Mesendoderm (in vitro differentiated cells): ENCODE measurements around the gene CCDC134.

ENCODE experiments used
- DNase-seq: peaks from one replicate; pipeline ENCODE4 v3.0.0; 2013
- H2AK5ac ChIP-seq: 2 replicates; pipeline ENCODE4 v1.6.1; 2013; ENCODE audit warnings: low read length, inconsistent platforms
- H2BK120ac ChIP-seq: 2 replicates; pipeline ENCODE4 v1.6.1; 2013; ENCODE audit warnings: low read depth, mild to moderate bottlenecking, low read length, moderate library complexity, mixed read lengths
- H2BK15ac ChIP-seq: replicated peaks from 2 replicates; pipeline ENCODE4 v1.6.1; 2013; ENCODE audit warnings: low read depth, mild to moderate bottlenecking, moderate library complexity
- H2BK5ac ChIP-seq: 2 replicates; pipeline ENCODE4 v1.6.1; 2013; ENCODE audit warnings: low read length, inconsistent platforms
- H3K18ac ChIP-seq: 2 replicates; pipeline ENCODE4 v1.6.1; 2013; ENCODE audit warnings: mild to moderate bottlenecking, low read length, mixed read lengths
- H3K23ac ChIP-seq: one replicate; pipeline ENCODE4 v1.6.1; 2013; ENCODE audit warnings: low read length
- H3K27ac ChIP-seq: 2 replicates; pipeline ENCODE4 v1.5.1; 2013; ENCODE audit warnings: low read depth, mild to moderate bottlenecking, inconsistent platforms, low read length, moderate library complexity
- H3K27me3 ChIP-seq: 2 replicates; pipeline ENCODE4 v1.6.1; 2013; ENCODE audit warnings: low read length, control low read depth, mild to moderate bottlenecking, inconsistent platforms; ENCODE audit not compliant: insufficient read depth, poor library complexity
- H3K36me3 ChIP-seq: 2 replicates; pipeline ENCODE4 v1.6.1; 2013; ENCODE audit warnings: low read length, inconsistent platforms; ENCODE audit not compliant: control insufficient read depth, insufficient read depth
- H3K4ac ChIP-seq: one replicate; pipeline ENCODE4 v1.6.1; 2013; ENCODE audit warnings: low read depth, mild to moderate bottlenecking, low read length, moderate library complexity
- H3K4me1 ChIP-seq: 2 replicates; pipeline ENCODE4 v1.6.1; 2013; ENCODE audit warnings: low read depth, low read length, inconsistent platforms; ENCODE audit not compliant: control insufficient read depth
- H3K4me2 ChIP-seq: 2 replicates; pipeline ENCODE4 v1.6.1; 2013; ENCODE audit warnings: low read length
- H3K4me3 ChIP-seq: 2 replicates; pipeline ENCODE4 v1.5.1; 2013; ENCODE audit warnings: mild to moderate bottlenecking, low read length
- H3K56ac ChIP-seq: one replicate; pipeline ENCODE4 v1.6.1; 2013; ENCODE audit warnings: low read length
- H3K79me1 ChIP-seq: 2 replicates; pipeline ENCODE4 v1.6.1; 2013; ENCODE audit warnings: low read length, inconsistent platforms
- H3K79me2 ChIP-seq: 2 replicates; pipeline ENCODE4 v1.6.1; 2013; ENCODE audit warnings: mild to moderate bottlenecking, low read length; ENCODE audit not compliant: control insufficient read depth, insufficient read depth
- H3K9ac ChIP-seq: 2 replicates; pipeline ENCODE4 v1.6.1; 2013; ENCODE audit warnings: low read length, inconsistent platforms
- H4K5ac ChIP-seq: one replicate; pipeline ENCODE4 v1.6.1; 2013; ENCODE audit warnings: low read length
- H4K8ac ChIP-seq: one replicate; pipeline ENCODE4 v1.6.1; 2013; ENCODE audit warnings: low read depth, mild to moderate bottlenecking, control low read depth, low read length, moderate library complexity
- whole genome bisulfite sequencing: extraction: QIAGEN DNeasy Blood & Tissue Kit; methylation state at CpG from one replicate; pipeline ENCODE4 v1.1.7; 2013; ENCODE audit warnings: low lambda C conversion rate, missing lambda C conversion rate; ENCODE audit not compliant: insufficient coverage; ENCODE audit errors: extremely low coverage; 5-methylcytosine and 5-hydroxymethylcytosine counted together

The CCDC134 gene

GRCh38 chr22:41821471-41822316, 21.2 kb downstream of the CCDC134 start:
- no peak for DNase-seq
- Histone ChIP-seq H3K4me1 (peaks cover 8% of the 10 kb centered on the region), H3K27me3 (no peaks in the 10 kb centered on the region), H2AK5ac (no peak overlapping the region), H3K36me3 (no peaks in the 10 kb centered on the region), H4K8ac (no peak overlapping the region), H3K4ac (no peak overlapping the region), H3K56ac (peak overlapping the region; percentile 28), H2BK5ac (no peak overlapping the region), H3K4me2 (no peak overlapping the region), H3K4me3 (no peak overlapping the region), H3K79me1 (no peaks in the 10 kb centered on the region), H3K18ac (no peak overlapping the region), H3K27ac (no peak overlapping the region), H3K23ac (no peak overlapping the region), H3K79me2 (no peaks in the 10 kb centered on the region), H2BK15ac (no peak overlapping the region), H2BK120ac (no peak overlapping the region), H4K5ac (no peak overlapping the region), H3K9ac (no peak overlapping the region)
- no CpG with 5 or more reads among the region's 12 CpGs for WGBS

GRCh38 chr22:41822317-41823057, 22.0 kb downstream of the CCDC134 start:
- no peaks in the 10 kb centered on the region for H3K27me3 ChIP-seq
- H3K4me3 ChIP-seq = no peak overlapping the region
- H2BK15ac ChIP-seq = no peak overlapping the region
- H2AK5ac ChIP-seq = no peak overlapping the region
- H4K8ac ChIP-seq = no peak overlapping the region
- H3K23ac ChIP-seq = no peak overlapping the region
- H3K56ac ChIP-seq = peak overlapping the region; percentile 35
- H2BK120ac ChIP-seq = no peak overlapping the region
- H3K18ac ChIP-seq = no peak overlapping the region
- no peaks in the 10 kb centered on the region for H3K36me3 ChIP-seq
- peaks cover 8% of the 10 kb centered on the region for H3K4me1 ChIP-seq
- no peak overlapping the region for H4K5ac ChIP-seq
- H3K79me2 ChIP-seq = no peaks in the 10 kb centered on the region
- no peak overlapping the region for H2BK5ac ChIP-seq
- no peak overlapping the region for H3K4ac ChIP-seq
- no peak overlapping the region for H3K4me2 ChIP-seq
- no peaks in the 10 kb centered on the region for H3K79me1 ChIP-seq
- H3K9ac ChIP-seq = no peak overlapping the region
- H3K27ac ChIP-seq = no peak overlapping the region
- peak; percentile 84 for DNase-seq
- no CpG with 5 or more reads among the region's 3 CpGs for WGBS

- H2BK5ac ChIP-seq = no peak overlapping the region
- H3K4me2 ChIP-seq = no peak overlapping the region
- no peak for DNase-seq
- no peaks in the 10 kb centered on the region for H3K36me3 ChIP-seq
- H2BK15ac ChIP-seq = no peak overlapping the region
- H4K5ac ChIP-seq = no peak overlapping the region
- peaks cover 8% of the 10 kb centered on the region for H3K4me1 ChIP-seq
- H3K18ac ChIP-seq = no peak overlapping the region
- no peaks in the 10 kb centered on the region for H3K27me3 ChIP-seq
- no peak overlapping the region for H3K27ac ChIP-seq
- no peak overlapping the region for H4K8ac ChIP-seq
- no peak overlapping the region for H2AK5ac ChIP-seq
- H3K56ac ChIP-seq = no peak overlapping the region
- no peak overlapping the region for H3K4ac ChIP-seq
- H3K23ac ChIP-seq = no peak overlapping the region
- H3K9ac ChIP-seq = no peak overlapping the region
- H3K79me1 ChIP-seq = no peaks in the 10 kb centered on the region
- H3K4me3 ChIP-seq = no peak overlapping the region
- no CpG with 5 or more reads among the region's 6 CpGs for WGBS
- no peaks in the 10 kb centered on the region for H3K79me2 ChIP-seq
- no peak overlapping the region for H2BK120ac ChIP-seq
Observed at GRCh38 chr22:41823797-41824196, 23.3 kb downstream of the CCDC134 start.

GRCh38 chr22:41825376-41825775, 24.9 kb downstream of the CCDC134 start:
- Histone ChIP-seq H3K27me3 (no peaks in the 10 kb centered on the region), H4K5ac (no peak overlapping the region), H2BK120ac (no peak overlapping the region), H3K23ac (no peak overlapping the region), H3K4me3 (no peak overlapping the region), H2AK5ac (no peak overlapping the region), H2BK15ac (no peak overlapping the region), H3K4me2 (no peak overlapping the region), H3K4me1 (peaks cover 8% of the 10 kb centered on the region), H4K8ac (no peak overlapping the region), H3K18ac (peak overlapping the region; percentile 15), H3K56ac (peak overlapping the region; percentile 64), H3K27ac (peak overlapping the region; percentile 4), H3K79me1 (no peaks in the 10 kb centered on the region), H2BK5ac (no peak overlapping the region), H3K79me2 (no peaks in the 10 kb centered on the region), H3K9ac (peak overlapping the region; percentile 37), H3K36me3 (no peaks in the 10 kb centered on the region), H3K4ac (peak overlapping the region; percentile 7)
- DNase-seq = peak; percentile 75
- WGBS = no CpG with 5 or more reads among the region's 7 CpGs

GRCh38 chr22:41826021-41826420, 25.5 kb downstream of the CCDC134 start:
- no peak for DNase-seq
- Histone ChIP-seq H3K9ac (no peak overlapping the region), H2BK120ac (no peak overlapping the region), H3K27ac (no peak overlapping the region), H3K4me3 (no peak overlapping the region), H2BK15ac (no peak overlapping the region), H3K23ac (no peak overlapping the region), H3K4ac (peak overlapping the region; percentile 7), H3K4me1 (peaks cover 8% of the 10 kb centered on the region), H3K79me1 (no peaks in the 10 kb centered on the region), H3K56ac (peak overlapping the region; percentile 64), H4K8ac (no peak overlapping the region), H2BK5ac (peak overlapping the region; percentile 20), H3K18ac (no peak overlapping the region), H3K36me3 (no peaks in the 10 kb centered on the region), H3K79me2 (no peaks in the 10 kb centered on the region), H2AK5ac (peak overlapping the region; percentile 30), H3K27me3 (no peaks in the 10 kb centered on the region), H4K5ac (no peak overlapping the region), H3K4me2 (no peak overlapping the region)
- WGBS = no CpG with 5 or more reads among the region's 3 CpGs
